IMR-90 (cell line): ENCODE results near the gene ANKRD34B. TPM values are rescaled to one million over a fixed set of nuclear protein-coding genes. Genes with fewer than 3 reads are reported as not detected.

Experiments
- ATAC-seq: fragments of 200-7000 bp; cut with Tn5 transposase; 2 replicates; pipeline ENCODE4 v1.9.1; 2020; ENCODE audit warnings: low read depth, mild to moderate bottlenecking, moderate library complexity
- BruUV-seq: library from RNA; stranded (reverse); fragments of 400-500 nt; replicated peaks from 2 replicates; lab custom pipeline; 2021; lab: Mats Ljungman, UMichigan
- CTCF ChIA-PET: fragments of 300-600 bp; formaldehyde crosslinking; extraction: SDS; loops from one replicate; lab custom pipeline; 2021; ENCODE audit warnings: antibody characterized with exemption; lab: Yijun Ruan, JAX
- POLR2A ChIA-PET: fragments of 300-600 bp; sonication (Branson Sonifier 250); formaldehyde crosslinking; loops from one replicate; lab custom pipeline; 2022; ENCODE audit warnings: antibody characterized with exemption; ENCODE audit not compliant: unreplicated experiment; lab: Charles Lee
- DNase-seq: peaks from one replicate; pipeline ENCODE4 v3.0.0; 2013
- H2AFZ ChIP-seq: replicated peaks from 2 replicates; pipeline ENCODE3; 2013; ENCODE audit warnings: low read length, mild to moderate bottlenecking; ENCODE audit not compliant: poor library complexity
- H2AK5ac ChIP-seq: 2 replicates; pipeline ENCODE4 v1.6.1; 2013; ENCODE audit warnings: low read depth, low read length, inconsistent platforms
- H2AK9ac ChIP-seq: replicated peaks from 2 replicates; pipeline ENCODE3; 2013; ENCODE audit warnings: mild to moderate bottlenecking, low read depth, low read length, moderate library complexity; ENCODE audit not compliant: poor library complexity
- H2BK120ac ChIP-seq: 2 replicates; pipeline ENCODE4 v1.6.1; 2013; ENCODE audit warnings: low read depth, low read length, inconsistent platforms
- H2BK15ac ChIP-seq: 3 replicates; pipeline ENCODE4 v1.6.1; 2013; ENCODE audit warnings: low read depth, low read length, inconsistent platforms
- H2BK20ac ChIP-seq: 2 replicates; pipeline ENCODE4 v1.6.1; 2013; ENCODE audit warnings: low read depth, mild to moderate bottlenecking, inconsistent platforms, low read length, moderate library complexity
- H2BK5ac ChIP-seq: 2 replicates; pipeline ENCODE4 v1.6.1; 2013; ENCODE audit warnings: mild to moderate bottlenecking, low read depth, low read length, inconsistent platforms; ENCODE audit not compliant: poor library complexity, severe bottlenecking
- H3K14ac ChIP-seq: replicated peaks from 2 replicates; pipeline ENCODE4 v1.6.1; 2013; ENCODE audit warnings: low read depth, low read length, inconsistent platforms
- H3K18ac ChIP-seq: 2 replicates; pipeline ENCODE4 v1.6.1; 2013; ENCODE audit warnings: low read depth, low read length, control low read depth
- H3K23ac ChIP-seq: 2 replicates; pipeline ENCODE4 v1.6.1; 2013; ENCODE audit warnings: low read depth, low read length, inconsistent platforms
- H3K27ac ChIP-seq: 2 replicates; pipeline ENCODE4 v1.5.1; 2013; ENCODE audit warnings: mild to moderate bottlenecking, control low read depth, low read length; ENCODE audit not compliant: insufficient read depth
- H3K27me3 ChIP-seq: 2 replicates; pipeline ENCODE4 v1.6.1; 2013; ENCODE audit warnings: low read length; ENCODE audit not compliant: control insufficient read depth, insufficient read depth
- H3K36me3 ChIP-seq: 2 replicates; pipeline ENCODE4 v1.6.1; 2013; ENCODE audit warnings: low read length, mixed read lengths; ENCODE audit not compliant: control insufficient read depth, insufficient read depth
- H3K4ac ChIP-seq: 2 replicates; pipeline ENCODE4 v1.6.1; 2013; ENCODE audit warnings: low read depth, low read length, inconsistent platforms
- H3K4me1 ChIP-seq: 2 replicates; pipeline ENCODE4 v1.6.1; 2013; ENCODE audit warnings: low read length, mixed read lengths; ENCODE audit not compliant: control insufficient read depth, insufficient read depth
- H3K4me2 ChIP-seq: 2 replicates; pipeline ENCODE4 v1.6.1; 2013; ENCODE audit warnings: low read depth, mild to moderate bottlenecking, control low read depth, low read length, moderate library complexity
- H3K4me3 ChIP-seq: 2 replicates; pipeline ENCODE4 v1.5.1; 2013; ENCODE audit warnings: low read depth, mild to moderate bottlenecking, control low read depth, low read length, moderate library complexity; ENCODE audit not compliant: insufficient read depth
- H3K56ac ChIP-seq: 2 replicates; pipeline ENCODE4 v1.6.1; 2013; ENCODE audit warnings: low read length, inconsistent platforms; ENCODE audit not compliant: insufficient read depth; ENCODE audit errors: extremely low read depth
- H3K79me1 ChIP-seq, 2 experiments: 2 replicates each; pipeline ENCODE4 v1.6.1; 2013; ENCODE audit warnings: low read length in 2 of 2, inconsistent platforms in 1 of 2, low read depth in 1 of 2
- H3K9ac ChIP-seq: 2 replicates; pipeline ENCODE4 v1.6.1; 2013; ENCODE audit warnings: low read depth, low read length, control low read depth
- H3K9me1 ChIP-seq: 2 replicates; pipeline ENCODE4 v1.6.1; 2013; ENCODE audit warnings: low read length, inconsistent platforms; ENCODE audit not compliant: insufficient read depth
- H3K9me3 ChIP-seq: 2 replicates; pipeline ENCODE4 v1.6.1; 2013; ENCODE audit warnings: low read length; ENCODE audit not compliant: control insufficient read depth, insufficient read depth
- H4K20me1 ChIP-seq: 2 replicates; pipeline ENCODE4 v1.6.1; 2013; ENCODE audit warnings: low read length, inconsistent platforms; ENCODE audit not compliant: insufficient read depth
- H4K5ac ChIP-seq: 2 replicates; pipeline ENCODE4 v1.6.1; 2013; ENCODE audit warnings: mild to moderate bottlenecking, low read depth, low read length, control low read depth
- H4K8ac ChIP-seq, 2 experiments: 2 replicates each; pipeline ENCODE4 v1.6.1; 2013; ENCODE audit warnings: low read depth in 2 of 2, low read length in 2 of 2, control low read depth in 1 of 2, inconsistent platforms in 1 of 2
- H4K91ac ChIP-seq: 2 replicates; pipeline ENCODE4 v1.6.1; 2013; ENCODE audit warnings: low read depth, low read length, inconsistent platforms; ENCODE audit not compliant: insufficient read depth
- CTCF ChIP-seq: conservative IDR thresholded peaks from 2 replicates; pipeline ENCODE4 v1.5.1; 2012; ENCODE audit warnings: mild to moderate bottlenecking, low read depth, low read length, improper control_type of control experiment
- NFE2L2 ChIP-seq: fragments of 150-350 bp; IDR thresholded peaks from 2 replicates; pipeline ENCODE4 v1.6.1; 2016; ENCODE audit warnings: low read depth, mild to moderate bottlenecking, low read length
- WGBS, 2 experiments: methylation state at CpG; one replicate each; pipeline versions ENCODE4 v1.1.5 to v1.1.7; 2013; ENCODE audit warnings: missing lambda C conversion rate in 2 of 2; ENCODE audit not compliant: insufficient read length in 1 of 2; ENCODE audit errors: extremely low coverage in 2 of 2; 5-methylcytosine and 5-hydroxymethylcytosine counted together
- dilution Hi-C: fragments of 300-500 bp; cut with HindIII; formaldehyde crosslinking; loops from one replicate; pipeline ENCODE4 v1.14.3; 2018; ENCODE audit warnings: low sequenced_read_pairs; ENCODE audit not compliant: unreplicated experiment
- in situ Hi-C: fragments of 300-500 bp; cut with MboI; formaldehyde crosslinking; loops from 3 replicates; pipeline ENCODE4 v1.14.3; 2019; ENCODE audit warnings: low sequenced_read_pairs, inconsistent platforms, mixed read lengths
- intact Hi-C: fragments of 100-400 bp; cut with micrococcal nuclease; formaldehyde crosslinking; loops from 2 replicates; pipeline ENCODE4 v1.10.0; 2022
- polyA plus RNA-seq, 3 experiments: library from polyadenylated mRNA; depleted of rRNA; stranded (reverse); fragments of >200 nt; gene quantifications; 2 replicates each; pipeline ENCODE4 v1.2.3, GENCODE V29; 2012; ENCODE audit warnings: low replicate concordance in 1 of 3
- total RNA-seq: library from RNA; depleted of rRNA; stranded (reverse); fragments of >200 nt; gene quantifications from 2 replicates; pipeline ENCODE4 v1.2.3, GENCODE V29; 2012

Gene ANKRD34B
- total and polyA plus RNA-seq, 2 of the 4 experiments (the other 2 are of a cell fraction) = not detected

- Histone ChIP-seq H2BK5ac (no peak overlapping the region), H2AFZ (no peak overlapping the region), H4K91ac (no peak overlapping the region), H3K23ac (no peak overlapping the region), H3K9ac (no peak overlapping the region), H4K5ac (no peak overlapping the region), H3K79me1 (no peaks in the 10 kb centered on the region), H2BK20ac (no peak overlapping the region), H3K9me3 (no peaks in the 10 kb centered on the region), H2AK5ac (no peak overlapping the region), H3K27ac (no peak overlapping the region), H3K18ac (no peak overlapping the region), H3K4me1 (no peaks in the 10 kb centered on the region), H2BK120ac (no peak overlapping the region), H2BK15ac (no peak overlapping the region), H2AK9ac (no peak overlapping the region), H4K8ac (no peak overlapping the region), H3K14ac (no peak overlapping the region), H3K56ac (no peak overlapping the region), H3K4me2 (no peak overlapping the region), H3K4me3 (no peak overlapping the region), H4K20me1 (no peaks in the 10 kb centered on the region), H3K27me3 (no peaks in the 10 kb centered on the region), H3K36me3 (no peaks in the 10 kb centered on the region), H3K9me1 (no peaks in the 10 kb centered on the region), H3K4ac (no peak overlapping the region)
- no CpG with 5 or more reads among the region's 3 CpGs for WGBS, 2 experiments
- dilution Hi-C loops = no loop called here
- intact Hi-C loops = no loop called here
- TF ChIP-seq CTCF (no peak), NFE2L2 (peak; percentile 73)
- BruUV-seq = no TSS peak
- POLR2A ChIA-PET = no interaction called here
- ATAC-seq = no peak
- DNase-seq = no peak
- CTCF ChIA-PET = no interaction called here
- in situ Hi-C loops = no loop called here
Measured at GRCh38 chr5:80541392-80541791, 28.7 kb downstream of the ANKRD34B start.
